Prostate gland (tissue), 2 donors: ENCODE measurements around the gene HCK. TPM values are rescaled to one million over a fixed set of nuclear protein-coding genes. Genes with fewer than 3 reads are reported as not detected.

Experiments
- DNase-seq: peaks from one replicate; pipeline ENCODE4 v3.0.0-alpha.2; 2019; ENCODE audit warnings: low spot score
- H3K27ac ChIP-seq, 2 donors: fragments of 200-600 bp; sonication (generic); 2 replicates each; pipeline ENCODE4 v1.5.1; 2017 to 2019
- H3K27me3 ChIP-seq: fragments of 200-600 bp; sonication (generic); replicated peaks from 2 replicates; pipeline ENCODE4 v1.5.1; 2019; ENCODE audit not compliant: insufficient read depth
- H3K36me3 ChIP-seq, 2 donors: fragments of 200-600 bp; sonication (generic); 1 replicate in 1 of 2; 2 replicates in 1 of 2; pipeline versions ENCODE4 v1.5.1 to v1.8.1; 2017 to 2019
- H3K4me1 ChIP-seq: fragments of 200-600 bp; sonication (generic); replicated peaks from 2 replicates; pipeline ENCODE4 v1.5.1; 2019
- H3K4me3 ChIP-seq, 2 donors: fragments of 200-600 bp; sonication (generic); 2 replicates each; pipeline ENCODE4 v1.5.1; 2017 to 2019
- H3K9me3 ChIP-seq: fragments of 200-600 bp; sonication (generic); 2 replicates; pipeline ENCODE4 v1.5.1; 2017
- POLR2A ChIP-seq: fragments of 450-650 bp; IDR thresholded peaks from one replicate; pipeline ENCODE4 v1.6.1; 2016; ENCODE audit warnings: antibody characterized with exemption, mild to moderate bottlenecking
- POLR2AphosphoS5 ChIP-seq: sonication (generic); formaldehyde crosslinking; IDR thresholded peaks from one replicate; pipeline ENCODE4 v1.6.1; 2017; ENCODE audit warnings: antibody characterized with exemption
- WGBS: methylation state at CpG from one replicate; pipeline ENCODE4 v1.1.5; 2018; 5-methylcytosine and 5-hydroxymethylcytosine counted together
- intact Hi-C: fragments of 100-400 bp; cut with DNase I; formaldehyde crosslinking; loops from one replicate; pipeline ENCODE4 v1.14.2; 2022
- total RNA-seq, 2 donors: library from RNA; depleted of rRNA; stranded (reverse); fragments of >200 nt; gene quantifications; one replicate each; pipeline ENCODE4 v1.1.0, GENCODE V29; 2016
- TF ChIP-seq, protein P1 (sequence below), 4 experiments: fragments of 200-600 bp in 2 of 4; fragments of 450-650 bp in 2 of 4; sonication (generic) in 2 of 4; IDR thresholded peaks; 1 replicate in 3 of 4; 2 replicates in 1 of 4; pipeline ENCODE4 v1.5.1; 2016 to 2019; ENCODE audit warnings: antibody characterized with exemption in 4 of 4, mild to moderate bottlenecking in 2 of 4, moderate library complexity in 2 of 4

HCK gene
- total RNA-seq: 1 to 10 TPM; 3.1 to 6.0 TPM

DNA sequence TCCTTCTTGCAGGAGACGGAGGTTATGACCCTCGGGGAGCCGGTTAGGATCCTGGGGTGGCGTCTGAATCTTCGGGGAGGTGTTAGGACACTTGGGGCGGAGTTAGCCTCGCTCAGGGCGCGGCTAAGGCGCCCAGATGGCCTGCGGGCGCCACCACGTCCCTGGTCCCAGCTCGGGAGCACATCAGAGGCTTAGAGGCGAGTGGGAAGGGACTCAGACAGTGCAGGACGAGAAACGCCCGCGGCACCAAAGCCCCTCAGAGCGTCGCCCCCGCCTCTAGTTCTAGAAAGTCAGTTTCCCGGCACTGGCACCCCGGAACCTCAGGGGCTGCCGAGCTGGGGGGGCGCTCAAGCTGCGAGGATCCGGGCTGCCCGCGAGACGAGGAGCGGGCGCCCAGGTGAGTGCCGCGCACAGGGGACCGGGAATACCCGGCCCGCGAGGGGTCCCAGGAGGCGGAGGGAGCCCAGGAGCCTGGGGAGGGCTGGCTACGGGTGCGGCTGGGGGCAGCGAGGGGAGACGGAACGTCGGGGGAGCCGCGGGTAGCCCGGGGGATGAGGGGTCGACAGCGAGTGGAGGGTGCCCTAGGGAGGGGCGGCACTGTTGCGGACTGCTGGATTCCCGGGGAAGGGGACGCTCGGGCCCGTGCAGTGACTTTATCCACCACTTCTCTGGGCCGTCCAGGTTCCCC is at the start of gene HCK:
TSS of gene HCK (plus strand) at position 153 of the 688 bp plus-strand sequence.
- no peaks in the 10 kb centered on the region for H3K9me3 ChIP-seq
- no peak for DNase-seq
- intact Hi-C loops: no loop called here
- no peaks in the 10 kb centered on the region for H3K4me1 ChIP-seq
- H3K27ac ChIP-seq: no peak within 1 kb of the TSS
- TF ChIP-seq, protein P1, sequence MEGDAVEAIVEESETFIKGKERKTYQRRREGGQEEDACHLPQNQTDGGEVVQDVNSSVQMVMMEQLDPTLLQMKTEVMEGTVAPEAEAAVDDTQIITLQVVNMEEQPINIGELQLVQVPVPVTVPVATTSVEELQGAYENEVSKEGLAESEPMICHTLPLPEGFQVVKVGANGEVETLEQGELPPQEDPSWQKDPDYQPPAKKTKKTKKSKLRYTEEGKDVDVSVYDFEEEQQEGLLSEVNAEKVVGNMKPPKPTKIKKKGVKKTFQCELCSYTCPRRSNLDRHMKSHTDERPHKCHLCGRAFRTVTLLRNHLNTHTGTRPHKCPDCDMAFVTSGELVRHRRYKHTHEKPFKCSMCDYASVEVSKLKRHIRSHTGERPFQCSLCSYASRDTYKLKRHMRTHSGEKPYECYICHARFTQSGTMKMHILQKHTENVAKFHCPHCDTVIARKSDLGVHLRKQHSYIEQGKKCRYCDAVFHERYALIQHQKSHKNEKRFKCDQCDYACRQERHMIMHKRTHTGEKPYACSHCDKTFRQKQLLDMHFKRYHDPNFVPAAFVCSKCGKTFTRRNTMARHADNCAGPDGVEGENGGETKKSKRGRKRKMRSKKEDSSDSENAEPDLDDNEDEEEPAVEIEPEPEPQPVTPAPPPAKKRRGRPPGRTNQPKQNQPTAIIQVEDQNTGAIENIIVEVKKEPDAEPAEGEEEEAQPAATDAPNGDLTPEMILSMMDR (IDR thresholded peaks at IDR 0.05): no peak
- TF ChIP-seq POLR2A: no peak
- TF ChIP-seq POLR2AphosphoS5: no peak
- peaks cover 5% of the 10 kb centered on the region for H3K27me3 ChIP-seq
- H3K4me3 ChIP-seq: peak within 1 kb of the TSS; percentile 8 to 21
- WGBS: under 1% methylated on average over 53 of the region's 58 CpGs
- H3K36me3 ChIP-seq: no peaks in the 10 kb centered on the region

- WGBS: 68% methylated on average over 2 of the region's 2 CpGs
- H3K4me1 ChIP-seq: no peaks in the 10 kb centered on the region
- DNase-seq: no peak
- H3K36me3 ChIP-seq: no peaks in the 10 kb centered on the region
- H3K9me3 ChIP-seq: no peaks in the 10 kb centered on the region
- intact Hi-C loops: no loop called here
- H3K4me3 ChIP-seq: no peak overlapping the region
- H3K27ac ChIP-seq: no peak overlapping the region
- TF ChIP-seq POLR2AphosphoS5 (no peak), POLR2A (no peak)
- TF ChIP-seq, protein P1 (IDR thresholded peaks at IDR 0.05): no peak
- peaks cover 2% of the 10 kb centered on the region for H3K27me3 ChIP-seq
Measured at GRCh38 chr20:32003325-32003724, 48.7 kb upstream of the HCK start.

DNA sequence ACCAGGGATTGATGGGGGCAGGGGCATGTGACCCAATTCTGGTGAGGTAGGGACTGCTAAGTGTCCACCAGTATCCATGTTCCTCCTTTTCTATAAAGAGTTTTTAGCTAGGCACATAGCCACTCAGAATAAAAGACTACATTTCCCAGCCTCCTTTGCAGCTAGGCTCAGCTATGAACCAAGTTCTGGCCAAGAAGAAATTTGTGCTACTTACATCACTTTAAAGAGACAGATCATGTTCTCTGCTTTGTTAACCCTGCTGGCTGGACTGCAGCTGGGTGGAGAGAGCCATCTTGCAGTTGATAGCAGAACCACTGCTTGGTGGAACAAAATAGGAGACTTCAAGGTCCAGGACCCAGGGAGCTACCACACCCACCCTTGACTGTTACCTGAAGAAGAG is 47.1 kb upstream of the HCK start:
- Histone ChIP-seq H3K4me1 (no peaks in the 10 kb centered on the region), H3K4me3 (no peak overlapping the region), H3K36me3 (no peaks in the 10 kb centered on the region), H3K27ac (no peak overlapping the region), H3K27me3 (no peaks in the 10 kb centered on the region), H3K9me3 (no peaks in the 10 kb centered on the region)
- intact Hi-C loops: no loop called here
- no peak for TF ChIP-seq POLR2A
- TF ChIP-seq, protein P1 (IDR thresholded peaks at IDR 0.05): no peak
- TF ChIP-seq POLR2AphosphoS5: no peak
- no peak for DNase-seq

- no peak overlapping the region for H3K4me3 ChIP-seq
- no peaks in the 10 kb centered on the region for H3K9me3 ChIP-seq
- intact Hi-C loops: no loop called here
- 80% methylated on average over 5 of the region's 5 CpGs for WGBS
- H3K4me1 ChIP-seq: no peaks in the 10 kb centered on the region
- no peaks in the 10 kb centered on the region for H3K27me3 ChIP-seq
- no peaks in the 10 kb centered on the region for H3K36me3 ChIP-seq
- DNase-seq: no peak
- TF ChIP-seq POLR2AphosphoS5 (no peak), POLR2A (no peak)
- H3K27ac ChIP-seq: no peak overlapping the region
Measured at GRCh38 chr20:32006053-32006452, 46.0 kb upstream of the HCK start.

- Histone ChIP-seq H3K4me3 (no peak overlapping the region), H3K4me1 (no peaks in the 10 kb centered on the region), H3K27me3 (no peaks in the 10 kb centered on the region), H3K9me3 (no peaks in the 10 kb centered on the region), H3K27ac (no peak overlapping the region), H3K36me3 (no peaks in the 10 kb centered on the region)
- TF ChIP-seq, protein P1 (IDR thresholded peaks at IDR 0.05): no peak
- TF ChIP-seq POLR2AphosphoS5: no peak
- no peak for TF ChIP-seq POLR2A
- DNase-seq: no peak
- intact Hi-C loops: no loop called here
- WGBS: 52% methylated on average over 8 of the region's 8 CpGs
Measured at GRCh38 chr20:32006841-32007786, 44.9 kb upstream of the HCK start.
